Measurements from ENCODE around the gene COL23A1. TPM values are rescaled to one million over a fixed set of nuclear protein-coding genes. Genes with fewer than 3 reads are reported as not detected.

Gene COL23A1
- total RNA-seq, 1 experiment from 2014 or later = not detected

- Histone ChIP-seq H3K27ac (ENCODE audit: low read depth, low read length, poor library complexity, severe bottlenecking) (no peak overlapping the region), H3K9me3 (ENCODE audit: low read depth, low read length, poor library complexity, severe bottlenecking) (no peaks in the 10 kb centered on the region), H3K4me1 (ENCODE audit: insufficient read depth, low read length, poor library complexity, severe bottlenecking) (no peaks in the 10 kb centered on the region), H3K4me3 (ENCODE audit: low read depth, low read length, poor library complexity, severe bottlenecking) (no peak overlapping the region), H3K27me3 (replicated peaks; ENCODE audit: insufficient read depth, low read depth, low read length, poor library complexity) (no peaks in the 10 kb centered on the region), H3K36me3 (ENCODE audit: insufficient read depth, low read length, poor library complexity, severe bottlenecking) (no peaks in the 10 kb centered on the region)
- CTCF ChIA-PET = no interaction called here
- POLR2A ChIA-PET (ENCODE audit: low non-redundant PET) = no interaction called here
- no TSS peak for BruUV-seq (replicated peaks)
- no peak for TF ChIP-seq EZH2 (IDR thresholded peaks at IDR 0.05; ENCODE audit: borderline replicate concordance, low read depth, low read length, poor library complexity, severe bottlenecking)
- no peak for TF ChIP-seq CTCF (conservative IDR thresholded peaks at IDR 0.05; ENCODE audit: low read depth, low read length)
- no peak for DNase-seq (ENCODE audit: low spot score)
- intact Hi-C loops (cut with micrococcal nuclease; ENCODE audit: unreplicated experiment) = no loop called here
Observed at GRCh38 chr5:178490935-178491652, 99.1 kb downstream of the COL23A1 start.

GRCh38 chr5:178489271-178489976 is 100.8 kb downstream of the COL23A1 start:
- H3K27me3 ChIP-seq (replicated peaks; ENCODE audit: insufficient read depth, low read depth, low read length, poor library complexity) = no peaks in the 10 kb centered on the region
- no peaks in the 10 kb centered on the region for H3K9me3 ChIP-seq (ENCODE audit: low read depth, low read length, poor library complexity, severe bottlenecking)
- no peak overlapping the region for H3K27ac ChIP-seq (ENCODE audit: low read depth, low read length, poor library complexity, severe bottlenecking)
- intact Hi-C loops (cut with micrococcal nuclease; ENCODE audit: unreplicated experiment) = no loop called here
- POLR2A ChIA-PET (ENCODE audit: low non-redundant PET) = no interaction called here
- H3K4me3 ChIP-seq (ENCODE audit: low read depth, low read length, poor library complexity, severe bottlenecking) = no peak overlapping the region
- no peak for TF ChIP-seq EZH2 (IDR thresholded peaks at IDR 0.05; ENCODE audit: borderline replicate concordance, low read depth, low read length, poor library complexity, severe bottlenecking)
- no peak for TF ChIP-seq CTCF (conservative IDR thresholded peaks at IDR 0.05; ENCODE audit: low read depth, low read length)
- CTCF ChIA-PET = no interaction called here
- no peaks in the 10 kb centered on the region for H3K36me3 ChIP-seq (ENCODE audit: insufficient read depth, low read length, poor library complexity, severe bottlenecking)
- no peak for DNase-seq (ENCODE audit: low spot score)
- BruUV-seq (replicated peaks) = no TSS peak
- no peaks in the 10 kb centered on the region for H3K4me1 ChIP-seq (ENCODE audit: insufficient read depth, low read length, poor library complexity, severe bottlenecking)

- H3K27ac ChIP-seq (ENCODE audit: low read depth, low read length, poor library complexity, severe bottlenecking) = no peak overlapping the region
- intact Hi-C loops (cut with micrococcal nuclease; ENCODE audit: unreplicated experiment) = no loop called here
- TF ChIP-seq EZH2 (IDR thresholded peaks at IDR 0.05; ENCODE audit: borderline replicate concordance, low read depth, low read length, poor library complexity, severe bottlenecking) (no peak), CTCF (conservative IDR thresholded peaks at IDR 0.05; ENCODE audit: low read depth, low read length) (no peak)
- no peaks in the 10 kb centered on the region for H3K27me3 ChIP-seq (replicated peaks; ENCODE audit: insufficient read depth, low read depth, low read length, poor library complexity)
- POLR2A ChIA-PET (ENCODE audit: low non-redundant PET) = no interaction called here
- H3K36me3 ChIP-seq (ENCODE audit: insufficient read depth, low read length, poor library complexity, severe bottlenecking) = no peaks in the 10 kb centered on the region
- H3K9me3 ChIP-seq (ENCODE audit: low read depth, low read length, poor library complexity, severe bottlenecking) = no peaks in the 10 kb centered on the region
- BruUV-seq (replicated peaks) = no TSS peak
- H3K4me1 ChIP-seq (ENCODE audit: insufficient read depth, low read length, poor library complexity, severe bottlenecking) = no peaks in the 10 kb centered on the region
- CTCF ChIA-PET = no interaction called here
- H3K4me3 ChIP-seq (ENCODE audit: low read depth, low read length, poor library complexity, severe bottlenecking) = no peak overlapping the region
- no peak for DNase-seq (ENCODE audit: low spot score)
Observed at GRCh38 chr5:178488696-178489095, 101.5 kb downstream of the COL23A1 start.
